Measurements from ENCODE around the gene CYTH1. TPM values are rescaled to one million over a fixed set of nuclear protein-coding genes. Genes with fewer than 3 reads are reported as not detected.

Gene CYTH1
- total RNA-seq, 2 donors from 2014 or later: 23.1 to 27.4 TPM

DNA sequence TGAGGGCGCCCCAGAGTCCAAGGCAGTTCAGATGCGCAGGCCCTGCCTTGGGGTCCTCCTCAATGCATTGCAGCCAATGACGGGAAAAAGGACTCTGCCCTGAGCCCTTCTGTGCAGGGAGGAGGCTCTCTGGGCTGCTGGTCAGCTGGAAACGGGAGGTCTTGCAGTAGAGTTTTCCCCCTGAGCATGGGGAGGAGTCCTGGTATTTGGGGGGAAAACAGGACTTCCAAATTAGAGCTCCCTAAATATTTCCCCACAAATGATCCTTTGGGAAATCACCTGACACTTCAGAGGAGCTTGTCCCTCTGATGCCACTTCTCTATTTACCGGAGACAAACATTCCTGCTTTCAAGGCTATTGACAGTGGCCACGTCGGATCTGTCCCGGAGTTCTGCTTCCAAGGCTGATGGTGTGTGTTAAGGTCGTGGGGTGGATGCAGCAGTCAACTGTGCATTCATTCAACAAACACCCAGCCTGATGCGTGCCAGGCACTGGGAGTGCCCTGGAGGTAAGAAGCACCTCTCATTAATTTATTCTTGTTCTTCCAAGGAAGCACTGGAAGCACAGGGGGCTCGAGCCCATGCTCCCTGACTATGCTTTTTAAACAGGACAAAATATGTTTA is 131.9 kb downstream of the CYTH1 start:
- TF ChIP-seq, protein P1, sequence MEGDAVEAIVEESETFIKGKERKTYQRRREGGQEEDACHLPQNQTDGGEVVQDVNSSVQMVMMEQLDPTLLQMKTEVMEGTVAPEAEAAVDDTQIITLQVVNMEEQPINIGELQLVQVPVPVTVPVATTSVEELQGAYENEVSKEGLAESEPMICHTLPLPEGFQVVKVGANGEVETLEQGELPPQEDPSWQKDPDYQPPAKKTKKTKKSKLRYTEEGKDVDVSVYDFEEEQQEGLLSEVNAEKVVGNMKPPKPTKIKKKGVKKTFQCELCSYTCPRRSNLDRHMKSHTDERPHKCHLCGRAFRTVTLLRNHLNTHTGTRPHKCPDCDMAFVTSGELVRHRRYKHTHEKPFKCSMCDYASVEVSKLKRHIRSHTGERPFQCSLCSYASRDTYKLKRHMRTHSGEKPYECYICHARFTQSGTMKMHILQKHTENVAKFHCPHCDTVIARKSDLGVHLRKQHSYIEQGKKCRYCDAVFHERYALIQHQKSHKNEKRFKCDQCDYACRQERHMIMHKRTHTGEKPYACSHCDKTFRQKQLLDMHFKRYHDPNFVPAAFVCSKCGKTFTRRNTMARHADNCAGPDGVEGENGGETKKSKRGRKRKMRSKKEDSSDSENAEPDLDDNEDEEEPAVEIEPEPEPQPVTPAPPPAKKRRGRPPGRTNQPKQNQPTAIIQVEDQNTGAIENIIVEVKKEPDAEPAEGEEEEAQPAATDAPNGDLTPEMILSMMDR (conservative IDR thresholded peaks at IDR 0.05): no peak
- Mint-ChIP-seq H3K27me3 (ENCODE audit: insufficient read depth) (peaks cover 29% of the 10 kb centered on the region), H3K36me3 (ENCODE audit: low read depth) (no peaks in the 10 kb centered on the region), H3K4me1 (no peaks in the 10 kb centered on the region), H3K27ac (no peak overlapping the region), H3K9me3 (peaks cover 2% of the 10 kb centered on the region), H3K4me3 (no peak overlapping the region)
- Histone ChIP-seq H3K27me3 (ENCODE audit: control insufficient read depth, insufficient read depth, low read length, poor library complexity, severe bottlenecking) (peaks cover 41% of the 10 kb centered on the region), H3K36me3 (ENCODE audit: control insufficient read depth, insufficient read depth, low read length) (no peaks in the 10 kb centered on the region), H3K9me3 (ENCODE audit: control insufficient read depth, low read length) (no peaks in the 10 kb centered on the region), H3K9ac (ENCODE audit: extremely low read depth, low read length, poor library complexity, severe bottlenecking) (no peak overlapping the region), H3K4me3 (ENCODE audit: low read length) (no peak overlapping the region), H3K4me1 (ENCODE audit: control insufficient read depth, insufficient read depth, low read length) (peaks cover 3% of the 10 kb centered on the region), H3K27ac (ENCODE audit: low read depth, low read length) (no peak overlapping the region)
- WGBS, 2 experiments (ENCODE audit: insufficient coverage in 1 of 2, insufficient read length in 1 of 2): 90% methylated on average over 7 to 11 of the region's 11 CpGs
- DNase-seq: no peak

DNA sequence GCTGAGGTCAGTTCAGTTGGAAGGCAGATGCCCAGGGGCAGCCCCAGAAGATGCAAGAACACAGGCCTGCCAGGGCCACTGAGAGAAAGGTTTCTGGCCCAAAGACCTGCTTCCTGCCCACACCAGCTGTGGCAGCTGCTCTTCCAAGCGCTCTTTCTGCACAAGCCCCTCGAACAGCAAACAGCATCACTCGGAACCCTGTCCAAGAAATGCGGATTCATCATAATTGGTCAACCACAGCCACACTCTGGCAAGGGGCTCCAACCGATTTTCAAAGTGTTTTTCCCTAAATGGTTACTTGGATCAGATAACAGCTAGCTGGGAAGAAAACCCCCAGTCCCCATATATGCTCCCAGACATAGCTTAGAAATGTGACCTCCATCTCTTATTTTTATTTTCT is 133.8 kb downstream of the CYTH1 start:
- Histone ChIP-seq H3K27ac (ENCODE audit: low read depth, low read length) (no peak overlapping the region), H3K9me3 (ENCODE audit: control insufficient read depth, low read length) (no peaks in the 10 kb centered on the region), H3K27me3 (ENCODE audit: control insufficient read depth, insufficient read depth, low read length, poor library complexity, severe bottlenecking) (peaks cover 27% of the 10 kb centered on the region), H3K9ac (ENCODE audit: extremely low read depth, low read length, poor library complexity, severe bottlenecking) (no peak overlapping the region), H3K4me3 (ENCODE audit: low read length) (no peak overlapping the region), H3K4me1 (ENCODE audit: control insufficient read depth, insufficient read depth, low read length) (no peaks in the 10 kb centered on the region), H3K36me3 (ENCODE audit: control insufficient read depth, insufficient read depth, low read length) (no peaks in the 10 kb centered on the region)
- H3K4me1 Mint-ChIP-seq: no peaks in the 10 kb centered on the region
- WGBS, 2 experiments (ENCODE audit: insufficient coverage in 1 of 2, insufficient read length in 1 of 2): 74 to 77% methylated on average over 5 of the region's 5 CpGs
- H3K27ac Mint-ChIP-seq: no peak overlapping the region
- no peak overlapping the region for H3K4me3 Mint-ChIP-seq
- peaks cover 2% of the 10 kb centered on the region for H3K9me3 Mint-ChIP-seq
- H3K36me3 Mint-ChIP-seq (ENCODE audit: low read depth): no peaks in the 10 kb centered on the region
- no peak for DNase-seq
- TF ChIP-seq, protein P1 (conservative IDR thresholded peaks at IDR 0.05): no peak
- peaks cover 13% of the 10 kb centered on the region for H3K27me3 Mint-ChIP-seq (ENCODE audit: insufficient read depth)

DNA sequence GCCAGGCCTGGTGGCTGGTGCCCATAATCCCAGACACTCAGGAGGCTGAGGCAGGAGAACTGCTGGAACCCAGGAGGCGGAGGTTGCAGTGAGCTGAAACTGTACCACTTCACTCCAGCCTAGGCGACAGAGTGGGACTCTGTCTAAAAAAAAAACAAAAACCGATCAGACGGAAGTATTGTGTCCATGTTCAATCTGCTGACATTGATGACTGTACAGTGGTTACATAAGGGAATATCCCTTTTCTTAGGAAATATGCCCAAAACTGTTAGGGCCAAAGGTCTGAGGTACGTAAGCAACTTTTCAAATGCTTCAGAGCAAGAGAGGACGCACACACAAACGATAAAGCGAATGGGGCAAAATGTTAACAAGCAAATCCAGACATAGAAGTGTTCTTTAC is 135.0 kb downstream of the CYTH1 start:
- Mint-ChIP-seq H3K9me3 (peaks cover 2% of the 10 kb centered on the region), H3K4me3 (no peak overlapping the region), H3K36me3 (ENCODE audit: low read depth) (no peaks in the 10 kb centered on the region), H3K27ac (no peak overlapping the region), H3K4me1 (no peaks in the 10 kb centered on the region), H3K27me3 (ENCODE audit: insufficient read depth) (peaks cover 5% of the 10 kb centered on the region)
- Histone ChIP-seq H3K27me3 (ENCODE audit: control insufficient read depth, insufficient read depth, low read length, poor library complexity, severe bottlenecking) (peaks cover 15% of the 10 kb centered on the region), H3K9me3 (ENCODE audit: control insufficient read depth, low read length) (no peaks in the 10 kb centered on the region), H3K9ac (ENCODE audit: extremely low read depth, low read length, poor library complexity, severe bottlenecking) (no peak overlapping the region), H3K27ac (ENCODE audit: low read depth, low read length) (no peak overlapping the region), H3K36me3 (ENCODE audit: control insufficient read depth, insufficient read depth, low read length) (no peaks in the 10 kb centered on the region), H3K4me3 (ENCODE audit: low read length) (no peak overlapping the region), H3K4me1 (ENCODE audit: control insufficient read depth, insufficient read depth, low read length) (no peaks in the 10 kb centered on the region)
- WGBS, 2 experiments (ENCODE audit: insufficient coverage in 1 of 2, insufficient read length in 1 of 2): 92 to 95% methylated on average over 7 to 8 of the region's 8 CpGs
- TF ChIP-seq, protein P1 (conservative IDR thresholded peaks at IDR 0.05): no peak
- no peak for DNase-seq

All from endodermal cell (in vitro differentiated cells).